ENCODE data around the gene METTL4.

METTL4 gene

GRCh38 chr18:2515171-2515787 lies 56.0 kb downstream of the METTL4 start:
- DNase-seq: no peak

- DNase-seq: no peak
Measured at GRCh38 chr18:2513616-2514015, 57.7 kb downstream of the METTL4 start.

- no peak for DNase-seq
Measured at GRCh38 chr18:2512059-2512458, 59.2 kb downstream of the METTL4 start.

- no peak for DNase-seq
Measured at GRCh38 chr18:2511451-2511850, 59.9 kb downstream of the METTL4 start.

- DNase-seq: no peak
Measured at GRCh38 chr18:2510416-2510815, 60.9 kb downstream of the METTL4 start.

- no peak for DNase-seq
Measured at GRCh38 chr18:2508678-2509077, 62.6 kb downstream of the METTL4 start.

- DNase-seq: no peak
Measured at GRCh38 chr18:2508155-2508554, 63.1 kb downstream of the METTL4 start.

- no peak for DNase-seq
Measured at GRCh38 chr18:2504642-2505041, 66.7 kb downstream of the METTL4 start.

GRCh38 chr18:2502880-2503279 lies 68.4 kb downstream of the METTL4 start:
- no peak for DNase-seq

GRCh38 chr18:2502394-2502793 lies 68.9 kb downstream of the METTL4 start:
- DNase-seq: no peak

- DNase-seq: no peak
Measured at GRCh38 chr18:2497797-2498196, 73.5 kb downstream of the METTL4 start.

- no peak for DNase-seq
Measured at GRCh38 chr18:2495381-2495780, 75.9 kb downstream of the METTL4 start.

- DNase-seq: no peak
Measured at GRCh38 chr18:2494921-2495320, 76.4 kb downstream of the METTL4 start.
